ENCODE results near the gene HYAL3. TPM values are rescaled to one million over a fixed set of nuclear protein-coding genes. Genes with fewer than 3 reads are reported as not detected.

The HYAL3 gene
- total and polyA plus RNA-seq, 2 of the 13 experiments (the other 11 are each of a cell fraction or from before 2014, with no cell fraction given): 5.5 to 10.4 TPM

DNA sequence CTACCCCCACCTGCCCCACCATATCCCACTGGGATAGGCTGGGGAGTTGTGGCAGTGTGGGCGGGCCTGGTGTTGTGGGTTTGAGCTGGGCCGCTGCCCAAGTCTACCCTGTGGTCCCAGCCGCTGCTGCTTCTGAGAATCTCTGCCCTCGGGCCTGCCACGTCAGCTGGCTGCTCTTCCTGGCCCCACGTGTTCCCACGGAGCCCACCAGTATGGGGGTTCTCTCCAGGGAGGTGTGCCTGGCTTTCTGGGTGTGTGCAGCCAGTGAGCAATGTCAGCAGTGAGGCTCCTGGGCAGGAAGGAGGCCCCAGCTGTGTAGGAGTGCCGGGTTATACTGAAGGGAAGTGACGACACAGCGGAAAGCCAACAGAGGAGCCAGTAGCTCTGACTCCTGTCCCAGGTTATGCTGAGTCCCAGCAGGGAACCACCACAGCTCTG, 52.7 kb downstream of the HYAL3 start:
- Histone ChIP-seq H3K27ac (ENCODE audit: extremely low read length, insufficient read depth, low read length) (no peak overlapping the region), H3K4me2 (ENCODE audit: low read depth, low read length) (peak overlapping the region; percentile 71), H3K4me1 (ENCODE audit: insufficient read depth, low read length) (peaks cover 20% of the 10 kb centered on the region), H2AFZ (ENCODE audit: low read length) (no peak overlapping the region), H3K27me3 (ENCODE audit: control insufficient read depth in 1 of 2, insufficient read depth in 2 of 2, low read length in 2 of 2) (no peaks in the 10 kb centered on the region), H3K4me3 (replicated peaks in 1 of 3; ENCODE audit: insufficient read depth in 1 of 3, low read depth in 2 of 3, low read length in 3 of 3) (peak overlapping the region in 1 of 3 experiments; percentile 67; a peak in 1 of 6 replicates), H3K36me3 (replicated peaks in 1 of 2; ENCODE audit: control insufficient read depth in 1 of 2, insufficient read depth in 2 of 2, low read length in 2 of 2) (peaks cover 0 to 7% of the 10 kb centered on the region in 2 experiments; a peak in 2 of 5 replicates), H3K9me3 (ENCODE audit: low read length) (no peaks in the 10 kb centered on the region), H3K79me2 (ENCODE audit: insufficient read depth, low read length) (peaks cover 27% of the 10 kb centered on the region), H3K9ac (ENCODE audit: insufficient read depth, low read depth, low read length) (0 out of 2 replicates have a peak overlapping the region, but pooled peaks have one; percentile 53), H4K20me1 (ENCODE audit: insufficient read depth, low read length) (no peaks in the 10 kb centered on the region)
- ATAC-seq (no peak; the same call in 1 of the 3 replicates), DNase-seq (ENCODE audit: low spot score) (no peak), FAIRE-seq (no peak)
- WGBS (ENCODE audit: low lambda C conversion rate): 62% methylated on average over 6 of the region's 10 CpGs
- POLR2A ChIA-PET: interaction anchor here (0.8 to 1.6 kb wide), 6 partner anchors 11 to 82 kb away, joined by 3 to 14 read pairs (median 4); partner anchors contain the start of genes GNAI2, IFRD2 and TUSC2
- no TSS peak for BruUV-seq (replicated peaks)
- in situ Hi-C loops (cut with HindIII; ENCODE audit: extremely low pct_ligation_motif_present, low pct_unique_long_range_greater_than_20kb) (no loop called here), intact Hi-C loops (cut with micrococcal nuclease; ENCODE audit: unreplicated experiment) (loop anchor here (1.0 kb wide), 1 partner anchor 19 kb away; no protein-coding TSS in a partner anchor)
- CTCF ChIA-PET (ENCODE audit: low intra/inter-chr PET ratio, low total read pairs): interaction anchor here (1.3 to 2.5 kb wide), 5 partner anchors 10 to 54 kb away, joined by 4 to 29 read pairs (median 7); no protein-coding TSS in a partner anchor
- 0 out of 2 replicates have a peak, but pooled peaks have one; percentile 19 for TF ChIP-seq SMAD1 (CRISPR knock-in tag; IDR thresholded peaks at IDR 0.05; ENCODE audit: borderline replicate concordance, low read depth)
- TF ChIP-seq, protein P1, sequence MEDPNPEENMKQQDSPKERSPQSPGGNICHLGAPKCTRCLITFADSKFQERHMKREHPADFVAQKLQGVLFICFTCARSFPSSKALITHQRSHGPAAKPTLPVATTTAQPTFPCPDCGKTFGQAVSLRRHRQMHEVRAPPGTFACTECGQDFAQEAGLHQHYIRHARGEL (CRISPR knock-in tag; IDR thresholded peaks at IDR 0.05): no peak
- TF ChIP-seq NR2F2 (IDR thresholded peaks at IDR 0.05; ENCODE audit: borderline replicate concordance, low read depth): no peak
- peak; percentile 2 for TF ChIP-seq HNRNPLL (IDR thresholded peaks at IDR 0.05; ENCODE audit: low read depth, low read length, poor library complexity, severe bottlenecking)
- TF ChIP-seq ZNF225 (CRISPR knock-in tag; IDR thresholded peaks at IDR 0.05): 0 out of 2 replicates have a peak, but pooled peaks have one; percentile 33
- TF ChIP-seq, protein P2, sequence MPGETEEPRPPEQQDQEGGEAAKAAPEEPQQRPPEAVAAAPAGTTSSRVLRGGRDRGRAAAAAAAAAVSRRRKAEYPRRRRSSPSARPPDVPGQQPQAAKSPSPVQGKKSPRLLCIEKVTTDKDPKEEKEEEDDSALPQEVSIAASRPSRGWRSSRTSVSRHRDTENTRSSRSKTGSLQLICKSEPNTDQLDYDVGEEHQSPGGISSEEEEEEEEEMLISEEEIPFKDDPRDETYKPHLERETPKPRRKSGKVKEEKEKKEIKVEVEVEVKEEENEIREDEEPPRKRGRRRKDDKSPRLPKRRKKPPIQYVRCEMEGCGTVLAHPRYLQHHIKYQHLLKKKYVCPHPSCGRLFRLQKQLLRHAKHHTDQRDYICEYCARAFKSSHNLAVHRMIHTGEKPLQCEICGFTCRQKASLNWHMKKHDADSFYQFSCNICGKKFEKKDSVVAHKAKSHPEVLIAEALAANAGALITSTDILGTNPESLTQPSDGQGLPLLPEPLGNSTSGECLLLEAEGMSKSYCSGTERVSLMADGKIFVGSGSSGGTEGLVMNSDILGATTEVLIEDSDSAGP (CRISPR knock-in tag; IDR thresholded peaks at IDR 0.05; ENCODE audit: borderline replicate concordance): 0 out of 2 replicates have a peak, but pooled peaks have one; percentile 14
- TF ChIP-seq, protein P3, sequence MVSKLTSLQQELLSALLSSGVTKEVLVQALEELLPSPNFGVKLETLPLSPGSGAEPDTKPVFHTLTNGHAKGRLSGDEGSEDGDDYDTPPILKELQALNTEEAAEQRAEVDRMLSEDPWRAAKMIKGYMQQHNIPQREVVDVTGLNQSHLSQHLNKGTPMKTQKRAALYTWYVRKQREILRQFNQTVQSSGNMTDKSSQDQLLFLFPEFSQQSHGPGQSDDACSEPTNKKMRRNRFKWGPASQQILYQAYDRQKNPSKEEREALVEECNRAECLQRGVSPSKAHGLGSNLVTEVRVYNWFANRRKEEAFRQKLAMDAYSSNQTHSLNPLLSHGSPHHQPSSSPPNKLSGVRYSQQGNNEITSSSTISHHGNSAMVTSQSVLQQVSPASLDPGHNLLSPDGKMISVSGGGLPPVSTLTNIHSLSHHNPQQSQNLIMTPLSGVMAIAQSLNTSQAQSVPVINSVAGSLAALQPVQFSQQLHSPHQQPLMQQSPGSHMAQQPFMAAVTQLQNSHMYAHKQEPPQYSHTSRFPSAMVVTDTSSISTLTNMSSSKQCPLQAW (CRISPR knock-in tag; IDR thresholded peaks at IDR 0.05): 0 out of 2 replicates have a peak, but pooled peaks have one; percentile 3
- TF ChIP-seq, protein P4, sequence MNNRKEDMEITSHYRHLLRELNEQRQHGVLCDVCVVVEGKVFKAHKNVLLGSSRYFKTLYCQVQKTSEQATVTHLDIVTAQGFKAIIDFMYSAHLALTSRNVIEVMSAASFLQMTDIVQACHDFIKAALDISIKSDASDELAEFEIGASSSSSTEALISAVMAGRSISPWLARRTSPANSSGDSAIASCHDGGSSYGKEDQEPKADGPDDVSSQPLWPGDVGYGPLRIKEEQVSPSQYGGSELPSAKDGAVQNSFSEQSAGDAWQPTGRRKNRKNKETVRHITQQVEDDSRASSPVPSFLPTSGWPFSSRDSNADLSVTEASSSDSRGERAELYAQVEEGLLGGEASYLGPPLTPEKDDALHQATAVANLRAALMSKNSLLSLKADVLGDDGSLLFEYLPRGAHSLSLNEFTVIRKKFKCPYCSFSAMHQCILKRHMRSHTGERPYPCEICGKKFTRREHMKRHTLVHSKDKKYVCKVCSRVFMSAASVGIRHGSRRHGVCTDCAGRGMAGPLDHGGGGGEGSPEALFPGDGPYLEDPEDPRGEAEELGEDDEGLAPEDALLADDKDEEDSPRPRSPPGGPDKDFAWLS (CRISPR knock-in tag; IDR thresholded peaks at IDR 0.05; ENCODE audit: borderline replicate concordance): no peak
- peak; percentile 1 for TF ChIP-seq ZNF781 (CRISPR knock-in tag; IDR thresholded peaks at IDR 0.05; ENCODE audit: borderline replicate concordance, not compliant biosample characterization)
- peak; percentile 14; the same call in 1 of the 2 replicates for TF ChIP-seq ZBTB38 (CRISPR knock-in tag; IDR thresholded peaks at IDR 0.05)
- TF ChIP-seq SPEN (CRISPR knock-in tag; IDR thresholded peaks at IDR 0.05; ENCODE audit: low read depth): 0 out of 2 replicates have a peak, but pooled peaks have one; percentile 2
- TF ChIP-seq MTF2 (CRISPR knock-in tag; IDR thresholded peaks at IDR 0.05; ENCODE audit: borderline replicate concordance): 0 out of 2 replicates have a peak, but pooled peaks have one; percentile 76
- 0 out of 2 replicates have a peak, but pooled peaks have one; percentile 21 for TF ChIP-seq PHF21A (CRISPR knock-in tag; IDR thresholded peaks at IDR 0.05)
- TF ChIP-seq MAFK (conservative IDR thresholded peaks at IDR 0.05 in 1 of 2, IDR thresholded peaks at IDR 0.05 in 1 of 2; ENCODE audit: low read length in 2 of 2): peak; percentile 5 to 60; a peak in 2 of 4 replicates
- 0 out of 2 replicates have a peak, but pooled peaks have one; percentile 13 for TF ChIP-seq ZFY (CRISPR knock-in tag; IDR thresholded peaks at IDR 0.05)
- TF ChIP-seq RFXAP (CRISPR knock-in tag; IDR thresholded peaks at IDR 0.05; ENCODE audit: borderline replicate concordance): 0 out of 2 replicates have a peak, but pooled peaks have one; percentile 4
- TF ChIP-seq ZNF775 (CRISPR knock-in tag; IDR thresholded peaks at IDR 0.05; ENCODE audit: borderline replicate concordance): no peak
- TF ChIP-seq MAFF (IDR thresholded peaks at IDR 0.05; ENCODE audit: low read depth, low read length): peak; percentile 35; the same call in 1 of the 2 replicates
